OCI-LY7 (cell line): ENCODE results near the gene MSL1. TPM values are rescaled to one million over a fixed set of nuclear protein-coding genes. Genes with fewer than 3 reads are reported as not detected.

Experiments
- BruUV-seq: library from RNA; stranded (reverse); fragments of 400-500 nt; replicated peaks from 2 replicates; lab custom pipeline; 2021; lab: Mats Ljungman, UMichigan
- CTCF ChIA-PET: fragments of 300-600 bp; sonication (Branson Sonifier 250); formaldehyde crosslinking; loops from one replicate; lab custom pipeline; 2022; ENCODE audit warnings: antibody characterized with exemption; ENCODE audit not compliant: unreplicated experiment; lab: Charles Lee
- POLR2A ChIA-PET: fragments of 300-600 bp; sonication (Branson Sonifier 250); formaldehyde crosslinking; loops from one replicate; lab custom pipeline; 2022; ENCODE audit warnings: antibody characterized with exemption; lab: Charles Lee
- DNase-seq: peaks from one replicate; pipeline ENCODE4 v3.0.0-alpha.2; 2015; ENCODE audit warnings: low spot score
- H2AFZ ChIP-seq: fragments of 200-600 bp; sonication (generic), shearing (Covaris generic); 2 replicates; pipeline ENCODE4 v1.6.1; 2014; ENCODE audit warnings: mild to moderate bottlenecking, antibody characterized with exemption, low read length, moderate library complexity
- H3K27ac ChIP-seq: fragments of 200-600 bp; sonication (generic); 2 replicates; pipeline ENCODE4 v1.5.1; 2014; ENCODE audit warnings: mixed run types, low read depth, mild to moderate bottlenecking, moderate library complexity, low read length, inconsistent platforms; ENCODE audit not compliant: poor library complexity, severe bottlenecking
- H3K36me3 ChIP-seq: fragments of 200-600 bp; sonication (generic); 2 replicates; pipeline ENCODE4 v1.6.1; 2014; ENCODE audit warnings: mild to moderate bottlenecking, antibody characterized with exemption, low read length, moderate library complexity, mixed read lengths; ENCODE audit not compliant: insufficient read depth
- H3K4me1 ChIP-seq: fragments of 200-600 bp; sonication (generic); 2 replicates; pipeline ENCODE4 v1.5.1; 2014; ENCODE audit warnings: mild to moderate bottlenecking, low read length; ENCODE audit not compliant: insufficient read depth, poor library complexity, severe bottlenecking
- H3K4me2 ChIP-seq: fragments of 200-600 bp; sonication (generic); 2 replicates; pipeline ENCODE4 v1.6.1; 2014; ENCODE audit warnings: mild to moderate bottlenecking, low read length
- H3K4me3 ChIP-seq: fragments of 200-600 bp; sonication (generic); 2 replicates; pipeline ENCODE4 v1.5.1; 2014; ENCODE audit warnings: mild to moderate bottlenecking, low read depth, low read length; ENCODE audit not compliant: poor library complexity, severe bottlenecking
- H3K79me2 ChIP-seq: fragments of 200-600 bp; sonication (generic); 2 replicates; pipeline ENCODE4 v1.6.1; 2016; ENCODE audit warnings: low read depth, mild to moderate bottlenecking, low read length, moderate library complexity, mixed read lengths; ENCODE audit not compliant: insufficient read depth
- H3K9me2 ChIP-seq: fragments of 200-600 bp; sonication (generic); 2 replicates; pipeline ENCODE4 v1.6.1; 2016; ENCODE audit warnings: mild to moderate bottlenecking, low read length, mixed read lengths; ENCODE audit not compliant: insufficient read depth
- H3K9me3 ChIP-seq: fragments of 200-600 bp; sonication (generic); 2 replicates; pipeline ENCODE4 v1.6.1; 2014; ENCODE audit warnings: mild to moderate bottlenecking, mixed run types, low read length, mixed read lengths
- H4K20me1 ChIP-seq: fragments of 200-600 bp; sonication (generic); 2 replicates; pipeline ENCODE4 v1.6.1; 2014; ENCODE audit warnings: mild to moderate bottlenecking, antibody characterized with exemption, low read length, moderate library complexity, mixed read lengths; ENCODE audit not compliant: insufficient read depth
- CTCF ChIP-seq: fragments of 200-600 bp; sonication (generic); conservative IDR thresholded peaks from 2 replicates; pipeline ENCODE4 v1.5.1; 2014; ENCODE audit warnings: mild to moderate bottlenecking, antibody characterized with exemption, low read length, moderate library complexity, mixed read lengths
- EZH2phosphoT487 ChIP-seq: fragments of 200-600 bp; sonication (generic); IDR thresholded peaks from 2 replicates; pipeline ENCODE4 v1.6.1; 2018; ENCODE audit warnings: low read depth, borderline replicate concordance, mild to moderate bottlenecking, mixed run types, antibody characterized with exemption, low read length, moderate library complexity, mixed read lengths
- intact Hi-C: fragments of 100-400 bp; cut with micrococcal nuclease; formaldehyde crosslinking; loops from one replicate; pipeline ENCODE4 v1.10.0; 2022; ENCODE audit not compliant: unreplicated experiment
- total RNA-seq, 2 experiments: library from RNA; depleted of rRNA in 1 of 2; stranded (reverse); fragments of >200 nt in 1 of 2; shearing (Covaris generic) in 1 of 2; gene quantifications; 2 replicates each; pipeline ENCODE4 v1.2.3, GENCODE V29; 2014 to 2022

Gene MSL1
- total RNA-seq, 2 experiments from 2014 or later = 95.4 to 97.2 TPM

- Histone ChIP-seq H3K36me3 (peaks cover 50% of the 10 kb centered on the region), H3K27ac (peak overlapping the region; percentile 64), H3K4me1 (peaks cover 24% of the 10 kb centered on the region), H3K4me2 (peak overlapping the region; percentile 89), H3K9me2 (no peaks in the 10 kb centered on the region), H3K79me2 (peaks cover 47% of the 10 kb centered on the region), H3K9me3 (no peaks in the 10 kb centered on the region), H3K4me3 (peak overlapping the region; percentile 88), H2AFZ (no peak overlapping the region), H4K20me1 (0 out of 2 replicates have a peak, but pooled peaks cover 9% of the 10 kb centered on the region)
- DNase-seq = no peak
- no TSS peak for BruUV-seq
- ChIA-PET POLR2A (interaction anchor here (0.8 to 2.3 kb wide), 5 partner anchors 9 to 76 kb away, joined by 3 to 15 read pairs (median 8); partner anchors contain the start of genes CASC3 and NR1D1), CTCF (interaction anchor here (0.6 to 3.0 kb wide), 3 partner anchors 12 to 38 kb away, joined by 4 to 13 read pairs (median 9); no protein-coding TSS in a partner anchor)
- TF ChIP-seq CTCF = no peak
- no peak for TF ChIP-seq EZH2phosphoT487
- intact Hi-C loops = loop anchor here (1.0 kb wide), 1 partner anchor 15 kb away; no protein-coding TSS in a partner anchor
Measured at GRCh38 chr17:40124279-40125141, 2.7 kb downstream of the MSL1 start.

DNA sequence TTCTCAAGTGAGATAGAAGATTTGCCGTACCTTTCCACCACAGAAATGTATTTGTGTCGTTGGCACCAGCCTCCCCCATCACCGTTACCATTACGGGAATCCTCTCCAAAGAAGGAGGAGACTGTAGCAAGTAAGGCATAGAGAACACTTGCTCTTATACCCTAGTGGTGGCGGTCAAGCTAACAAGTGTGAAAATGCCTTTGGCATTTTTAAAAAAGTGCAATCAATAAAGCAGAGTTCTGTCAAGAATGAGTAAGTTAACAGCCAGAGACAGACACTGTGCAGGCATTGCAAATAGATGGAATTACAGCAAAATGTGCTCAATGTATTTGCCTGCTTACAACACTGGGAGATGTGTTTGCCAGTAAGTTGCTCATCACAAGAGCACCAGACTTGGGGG, 7.7 kb downstream of the MSL1 start:
- H3K27ac ChIP-seq = no peak overlapping the region
- TF ChIP-seq EZH2phosphoT487 (no peak), CTCF (0 out of 2 replicates have a peak, but pooled peaks have one; percentile 11)
- DNase-seq = no peak

More for the DNA sequence above, 7.7 kb downstream of the MSL1 start:
- H3K4me3 ChIP-seq = no peak overlapping the region
- intact Hi-C loops = no loop called here
- H3K9me3 ChIP-seq = no peaks in the 10 kb centered on the region
- peaks cover 4% of the 10 kb centered on the region for H3K4me1 ChIP-seq
- BruUV-seq = TSS peak; percentile 63
- peaks cover 97% of the 10 kb centered on the region for H3K36me3 ChIP-seq
- CTCF ChIA-PET = no interaction called here
- no peaks in the 10 kb centered on the region for H3K9me2 ChIP-seq
- H3K4me2 ChIP-seq = no peak overlapping the region
- peaks cover 18% of the 10 kb centered on the region for H3K79me2 ChIP-seq
- POLR2A ChIA-PET = no interaction called here
- 0 out of 2 replicates have a peak, but pooled peaks cover 4% of the 10 kb centered on the region for H4K20me1 ChIP-seq
- H2AFZ ChIP-seq = no peak overlapping the region
